HS-27A (cell line): Measurements from ENCODE around the gene SMURF1.
"Not testable (repeated sequence)": the region's sequence is repeated elsewhere in the genome, so short reads cannot be mapped to it uniquely, and the experiment has no call there.

ENCODE experiments used
- DNase-seq: peaks from one replicate; pipeline ENCODE4 v3.0.0-alpha.2; 2012; ENCODE audit warnings: low read depth, missing footprints

Gene SMURF1

GRCh38 chr7:99143853-99144672 is at the start of gene SMURF1:
TSS of gene SMURF1 (minus strand) at chr7:99144108. CDS start at chr7:99143780, 328 bp downstream.
- DNase-seq = no peak

DNA sequence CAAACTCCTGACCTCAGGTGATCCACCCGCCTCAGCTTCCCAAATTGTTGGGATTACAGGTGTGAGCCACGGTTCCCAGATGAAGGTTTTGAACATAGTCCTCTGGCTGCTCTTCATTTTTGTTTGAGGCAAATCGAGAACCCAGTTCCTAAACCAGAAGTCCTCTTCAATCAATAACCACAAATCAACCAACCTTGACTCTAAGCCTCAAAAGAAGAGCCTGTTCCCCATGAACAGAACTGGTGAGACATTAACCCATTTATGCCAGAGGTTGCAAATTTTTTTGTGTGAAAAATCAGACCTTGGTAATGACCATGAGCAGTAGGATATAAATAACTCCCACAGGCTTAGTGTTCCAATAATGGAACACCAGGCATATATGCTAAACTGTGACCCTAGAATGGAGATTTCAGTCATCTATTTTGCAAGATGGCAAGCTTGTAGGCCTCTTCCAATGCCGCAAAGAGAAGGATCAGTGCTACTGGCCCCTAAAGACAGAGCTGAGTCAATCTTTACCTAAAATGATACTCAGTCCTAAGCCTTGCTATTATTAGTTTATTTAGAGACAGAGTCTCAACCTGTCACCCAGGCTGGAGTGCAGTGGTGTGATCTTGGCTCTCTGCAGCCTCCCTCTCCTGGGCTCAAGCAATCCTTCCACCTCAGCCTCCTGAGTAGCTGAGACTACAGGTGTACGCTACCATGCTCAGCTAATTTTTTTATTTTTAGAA is 48.1 kb upstream of the SMURF1 start:
- no peak for DNase-seq

DNA sequence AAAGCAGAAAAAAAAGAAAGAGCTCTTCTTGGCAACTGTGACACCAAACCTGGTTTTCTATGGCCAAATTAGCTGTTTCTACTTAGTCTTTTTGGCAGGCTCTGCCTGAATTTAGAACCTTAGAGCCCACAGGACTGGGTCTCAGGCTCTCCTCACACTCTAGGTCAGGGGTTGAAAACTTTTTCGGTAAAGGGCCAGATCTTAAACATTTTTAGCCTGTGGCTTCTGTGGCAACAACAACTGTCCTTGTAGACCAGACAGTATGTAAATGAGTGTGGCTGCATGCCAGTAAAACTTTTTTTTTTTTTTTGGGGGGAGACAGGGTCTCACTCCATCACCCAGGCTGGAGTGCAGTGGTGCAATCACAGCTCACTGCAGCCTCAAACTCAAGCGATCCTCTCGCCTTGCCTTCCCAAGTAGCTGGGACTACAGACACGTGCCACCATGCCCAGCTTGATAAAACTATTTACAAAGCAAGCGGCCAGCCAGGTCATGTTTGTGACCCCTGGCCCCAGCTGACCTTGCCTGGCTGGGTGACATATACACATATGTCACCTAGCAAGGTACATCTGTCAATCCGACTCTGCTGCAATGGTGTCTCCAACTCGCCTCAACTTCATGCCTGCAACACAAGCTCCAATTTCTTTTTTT is 46.6 kb upstream of the SMURF1 start:
- DNase-seq = no peak

GRCh38 chr7:99189222-99189621 is 45.3 kb upstream of the SMURF1 start:
- no peak for DNase-seq

DNA sequence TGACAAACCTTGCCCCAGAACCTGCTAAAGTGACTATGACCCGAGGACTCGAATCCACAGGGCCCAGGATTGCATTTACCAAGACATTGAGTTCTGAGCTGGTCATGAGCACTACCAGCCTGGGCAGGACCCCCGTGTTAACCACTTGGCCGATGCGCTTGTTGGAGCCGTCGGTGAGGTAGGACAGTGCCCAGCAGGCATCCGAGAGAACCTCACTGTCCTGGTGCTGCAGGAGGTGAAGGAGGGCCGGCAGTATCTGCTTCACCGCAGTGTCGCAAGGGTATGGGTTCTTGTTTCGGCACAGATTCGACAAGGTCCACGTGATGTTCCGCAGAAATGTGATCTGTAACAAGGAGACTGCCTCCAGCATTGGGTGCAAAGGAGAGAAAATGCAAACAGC is 44.3 kb upstream of the SMURF1 start:
- DNase-seq = no peak

DNA sequence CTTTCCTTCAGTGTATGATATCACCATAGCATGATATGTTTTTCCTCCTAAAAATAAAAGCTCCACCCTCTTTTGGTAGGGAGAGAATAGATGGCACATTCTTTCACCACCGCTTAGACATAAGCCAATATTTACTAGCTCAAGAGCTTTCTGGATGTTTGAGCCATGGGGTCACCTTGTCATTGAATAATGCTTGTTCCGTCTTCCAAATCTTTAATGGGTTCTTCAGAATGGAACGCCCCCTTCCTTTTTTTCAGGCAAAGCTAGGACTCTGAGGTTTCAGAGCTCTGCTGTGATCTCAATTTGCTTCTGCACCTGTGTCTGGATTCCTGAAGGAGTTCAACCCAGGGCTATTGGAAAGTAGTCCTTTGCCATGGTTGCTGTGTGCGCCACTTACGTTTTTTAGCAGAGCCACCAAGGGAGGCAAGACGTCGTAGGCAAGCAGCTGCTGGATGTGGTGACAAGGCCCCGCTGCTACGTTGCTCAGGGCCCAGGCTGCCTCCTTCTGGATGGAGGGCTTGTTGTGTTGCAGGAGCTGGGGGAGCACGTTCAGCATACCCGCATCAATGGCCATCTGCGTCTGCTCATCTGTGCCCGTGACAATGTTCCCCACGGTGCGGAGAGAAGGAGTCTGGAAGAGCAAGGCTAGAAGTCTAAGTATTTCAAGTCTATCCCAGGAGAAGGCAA is 40.8 kb upstream of the SMURF1 start:
- no peak for DNase-seq

- DNase-seq = no peak
Measured at GRCh38 chr7:99180067-99180650, 36.3 kb upstream of the SMURF1 start.

- DNase-seq = no peak
Measured at GRCh38 chr7:99177165-99177564, 33.3 kb upstream of the SMURF1 start.

GRCh38 chr7:99173787-99174186 is 29.9 kb upstream of the SMURF1 start:
- no peak for DNase-seq

GRCh38 chr7:99171731-99172130 is 27.8 kb upstream of the SMURF1 start:
- DNase-seq = no peak

DNA sequence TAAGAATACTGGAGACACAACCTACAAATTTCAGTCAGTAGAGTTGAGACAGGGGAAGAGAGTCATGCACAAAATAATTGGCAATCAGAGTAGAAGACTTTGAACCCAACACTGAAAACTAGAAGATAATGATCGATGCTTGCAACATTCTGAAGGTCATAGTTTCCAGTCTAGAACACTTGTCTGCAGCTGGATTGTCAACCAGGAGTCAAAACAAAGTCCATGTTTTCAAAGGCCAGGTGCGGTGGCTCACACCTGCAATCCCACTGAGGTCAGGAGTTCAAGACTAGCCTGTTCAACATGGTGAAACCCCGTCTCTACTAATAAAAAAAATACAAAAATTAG is 26.8 kb upstream of the SMURF1 start:
- no peak for DNase-seq

GRCh38 chr7:99170065-99170729 is 26.3 kb upstream of the SMURF1 start:
- DNase-seq = no peak

DNA sequence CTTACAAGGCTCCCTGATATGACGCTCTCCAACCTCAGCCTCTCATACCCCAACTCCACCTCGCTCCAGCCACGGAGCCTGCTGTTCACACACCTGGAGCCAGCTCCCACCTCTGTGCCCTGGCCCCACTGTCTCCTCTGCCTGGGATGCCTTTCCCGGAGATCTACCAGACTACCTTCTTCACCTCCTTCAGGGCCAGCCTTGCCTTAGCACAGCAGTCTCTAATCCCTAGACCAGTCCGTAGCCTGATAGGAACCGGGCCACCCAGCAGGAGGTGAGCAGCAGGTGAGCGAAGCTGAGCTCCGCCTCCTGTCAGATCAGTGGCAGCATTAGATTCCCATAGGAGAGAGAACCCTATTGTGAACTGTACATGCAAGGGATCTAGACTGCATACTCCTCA is 23.2 kb upstream of the SMURF1 start:
- DNase-seq = no peak

GRCh38 chr7:99165816-99166215 is 21.9 kb upstream of the SMURF1 start:
- DNase-seq = no peak

GRCh38 chr7:99163669-99164068 is 19.8 kb upstream of the SMURF1 start:
- DNase-seq = not testable (repeated sequence)

GRCh38 chr7:99156649-99157048 is 12.7 kb upstream of the SMURF1 start:
- no peak for DNase-seq

DNA sequence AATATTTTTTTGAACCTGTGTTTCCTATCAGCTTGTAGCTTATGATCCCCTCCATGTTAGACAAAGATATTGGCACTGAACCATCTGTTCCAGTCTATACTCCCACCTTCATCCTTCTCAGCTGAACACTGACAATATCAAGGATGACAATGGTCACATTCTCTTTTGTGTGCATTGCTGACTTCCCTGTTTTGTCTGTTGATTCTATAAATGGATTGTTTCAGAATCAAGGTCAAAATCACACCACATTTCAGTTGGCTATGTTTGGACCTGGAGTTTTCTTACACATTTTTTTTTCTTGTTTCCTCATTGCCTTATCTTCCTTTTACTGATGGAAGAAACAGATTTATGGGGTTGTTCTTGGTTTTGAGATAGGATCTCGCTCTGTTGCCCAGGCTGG is 11.3 kb upstream of the SMURF1 start:
- DNase-seq = no peak

GRCh38 chr7:99146979-99147378 is 3.1 kb upstream of the SMURF1 start:
- DNase-seq = no peak

DNA sequence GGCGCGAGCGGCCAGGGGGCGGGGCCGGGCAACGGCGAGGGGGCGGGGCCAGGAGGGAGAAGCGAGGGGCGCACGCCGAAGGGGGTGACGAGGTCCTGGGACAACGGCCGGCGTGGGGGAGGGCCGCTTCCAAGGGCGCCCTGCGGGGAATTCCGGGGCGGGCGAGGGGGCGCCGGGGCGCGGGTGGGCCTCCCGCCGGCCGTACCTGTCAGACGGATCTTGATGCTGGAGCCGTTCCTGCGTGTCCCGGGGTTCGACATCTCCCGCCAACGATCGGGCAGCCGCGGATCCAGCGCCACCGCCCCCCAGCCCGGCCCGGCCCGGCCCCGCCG is 421 bp downstream of the SMURF1 start:
- DNase-seq = no peak

GRCh38 chr7:99142727-99143520 is 984 bp downstream of the SMURF1 start:
- DNase-seq = peak; percentile 76
